Measurements from ENCODE around the gene LIMS1. TPM values are rescaled to one million over a fixed set of nuclear protein-coding genes. Genes with fewer than 3 reads are reported as not detected.
"Not testable (repeated sequence)": the region's sequence is repeated elsewhere in the genome, so short reads cannot be mapped to it uniquely, and the experiment has no call there.

LIMS1 gene
- polyA plus RNA-seq (2012; ENCODE audit: insufficient read depth, insufficient read length): 35.1 TPM

- peak; percentile 68 for DNase-seq (ENCODE audit: low read depth, low spot score)
- peak within 1 kb of the TSS; percentile 79 for H3K4me3 ChIP-seq (ENCODE audit: low read length)
These were observed at the start of gene LIMS1 for GRCh38 chr2:108533832-108534583. Gene LIMS1 (plus strand): TSS chr2:108534470. CDS start chr2:108534563, 93 bp downstream.

DNA sequence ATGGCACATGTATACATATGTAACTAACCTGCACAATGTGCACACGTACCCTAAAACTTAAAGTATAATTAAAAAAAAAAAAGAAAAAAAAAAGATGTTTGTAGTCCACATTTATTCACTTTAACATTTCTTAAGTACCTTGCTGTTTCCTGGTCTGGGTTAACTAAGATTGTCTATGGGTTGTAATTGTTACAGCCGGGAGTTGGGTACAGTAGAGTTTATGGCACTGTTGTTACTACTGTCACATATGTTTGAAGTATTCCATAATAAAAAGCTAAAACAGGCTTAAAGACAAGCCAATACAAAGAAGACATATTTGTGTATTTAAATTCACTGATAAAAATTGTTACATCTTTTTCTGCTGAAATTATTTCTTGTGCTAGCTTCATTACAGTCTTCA is 49.0 kb upstream of the LIMS1 start:
- no peak overlapping the region for H3K4me3 ChIP-seq (ENCODE audit: low read length)
- no peak for DNase-seq (ENCODE audit: low read depth, low spot score)

DNA sequence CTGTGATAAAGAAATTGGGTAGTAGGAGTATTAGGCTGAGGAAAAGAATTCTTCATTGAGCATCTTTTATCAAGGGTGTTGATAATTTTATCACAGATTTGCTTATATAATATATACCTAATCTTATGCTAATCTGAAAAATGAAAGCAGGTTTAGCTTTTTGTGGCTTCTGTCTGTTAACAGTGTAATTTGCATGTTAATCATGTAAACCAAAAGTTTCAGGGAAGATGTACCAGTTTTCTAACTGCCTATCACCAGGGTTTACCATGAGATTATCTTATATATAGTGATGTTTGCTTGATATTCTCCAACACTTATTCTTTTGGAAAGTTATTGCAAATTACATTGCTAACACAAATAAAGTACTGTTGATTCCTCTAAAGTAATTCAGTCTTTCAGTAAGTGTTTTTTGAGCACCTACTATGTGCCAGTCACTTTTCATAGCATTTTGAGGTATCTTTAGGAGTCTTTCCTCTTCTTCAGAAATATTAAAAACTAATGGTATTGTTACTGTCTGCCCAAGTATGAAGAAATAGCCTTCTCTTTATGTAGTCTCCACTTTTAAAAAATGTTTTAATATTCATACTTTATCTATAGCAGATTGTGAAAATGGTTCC is 43.7 kb upstream of the LIMS1 start:
- DNase-seq (ENCODE audit: low read depth, low spot score): no peak
- H3K4me3 ChIP-seq (ENCODE audit: low read length): no peak overlapping the region

GRCh38 chr2:108491848-108492247 is 42.4 kb upstream of the LIMS1 start:
- H3K4me3 ChIP-seq (ENCODE audit: low read length): no peak overlapping the region
- no peak for DNase-seq (ENCODE audit: low read depth, low spot score)

GRCh38 chr2:108492364-108492763 is 41.9 kb upstream of the LIMS1 start:
- DNase-seq (ENCODE audit: low read depth, low spot score): no peak
- H3K4me3 ChIP-seq (ENCODE audit: low read length): no peak overlapping the region

- DNase-seq (ENCODE audit: low read depth, low spot score); H3K4me3 ChIP-seq (ENCODE audit: low read length): not testable (repeated sequence)
These were observed 38.1 kb upstream of the LIMS1 start for GRCh38 chr2:108496167-108496566.

- not testable (repeated sequence) for DNase-seq (ENCODE audit: low read depth, low spot score); H3K4me3 ChIP-seq (ENCODE audit: low read length)
These were observed 26.6 kb upstream of the LIMS1 start for GRCh38 chr2:108507620-108508019.

GRCh38 chr2:108512431-108512830 is 21.8 kb upstream of the LIMS1 start:
- DNase-seq (ENCODE audit: low read depth, low spot score); H3K4me3 ChIP-seq (ENCODE audit: low read length): not testable (repeated sequence)

DNA sequence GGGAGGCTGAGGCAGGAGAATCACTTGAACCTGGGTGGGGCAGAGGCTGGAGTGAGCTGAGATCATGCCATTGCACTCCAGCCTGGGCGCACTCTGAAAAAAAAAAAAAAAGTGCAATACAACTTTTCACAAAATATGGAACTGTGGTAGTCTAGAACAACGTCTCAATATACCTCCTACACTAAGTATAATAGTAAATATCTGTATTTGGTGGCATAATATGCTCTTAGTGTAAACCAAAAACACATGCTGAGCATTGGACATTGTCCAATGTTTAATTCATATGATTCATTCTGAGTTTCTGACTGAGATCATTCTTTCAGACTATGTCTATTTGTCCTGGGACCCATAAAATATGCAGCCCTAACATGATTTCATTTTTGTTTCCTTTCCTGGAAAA is 19.8 kb upstream of the LIMS1 start:
- not testable (repeated sequence) for H3K4me3 ChIP-seq (ENCODE audit: low read length); DNase-seq (ENCODE audit: low read depth, low spot score)

- DNase-seq (ENCODE audit: low read depth, low spot score); H3K4me3 ChIP-seq (ENCODE audit: low read length): not testable (repeated sequence)
These were observed 9.6 kb upstream of the LIMS1 start for GRCh38 chr2:108524688-108525087.

DNA sequence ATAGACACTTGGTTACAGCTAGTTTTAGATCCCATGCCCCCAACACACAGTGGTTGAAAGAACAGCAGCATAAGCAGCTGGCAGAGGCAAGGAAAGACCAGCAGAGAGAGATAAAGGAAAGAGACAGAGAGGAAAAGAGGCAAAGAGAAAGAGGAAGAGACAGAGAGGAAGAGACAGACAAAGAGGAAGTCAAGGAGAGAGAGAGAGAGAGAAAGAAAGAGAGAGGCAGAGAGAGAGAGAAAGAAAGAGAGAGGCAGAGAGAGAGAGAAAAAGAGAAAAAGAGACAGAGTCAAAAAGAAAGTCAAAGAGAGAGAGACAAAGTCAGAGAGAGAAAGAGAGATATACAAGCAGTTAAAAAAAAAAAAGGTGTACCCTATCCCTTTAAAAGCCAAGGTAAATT is 9.0 kb upstream of the LIMS1 start:
- H3K4me3 ChIP-seq (ENCODE audit: low read length); DNase-seq (ENCODE audit: low read depth, low spot score): not testable (repeated sequence)

- no peak overlapping the region for H3K4me3 ChIP-seq (ENCODE audit: low read length)
- DNase-seq (ENCODE audit: low read depth, low spot score): no peak
These were observed 2.6 kb upstream of the LIMS1 start for GRCh38 chr2:108531674-108532055.

- H3K4me3 ChIP-seq (ENCODE audit: low read length): peak overlapping the region; percentile 79
- peak; percentile 9 for DNase-seq (ENCODE audit: low read depth, low spot score)
These were observed 500 bp downstream of the LIMS1 start for GRCh38 chr2:108534584-108535356.

DNA sequence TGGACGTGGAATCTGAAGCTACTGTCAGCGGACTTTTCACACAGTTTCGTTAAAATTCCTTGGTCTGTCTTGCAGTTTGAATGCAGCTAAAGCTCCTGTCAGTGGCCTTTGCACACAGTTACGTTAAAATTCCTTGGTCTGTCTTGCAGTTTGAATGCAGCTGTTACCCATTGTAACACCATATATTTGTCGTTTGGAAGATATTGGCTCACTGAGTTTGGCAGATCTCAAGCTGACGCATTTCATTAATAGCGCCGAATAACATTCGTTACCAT is 1.0 kb downstream of the LIMS1 start:
- DNase-seq (ENCODE audit: low read depth, low spot score): no peak
- peak overlapping the region; percentile 79 for H3K4me3 ChIP-seq (ENCODE audit: low read length)

DNA sequence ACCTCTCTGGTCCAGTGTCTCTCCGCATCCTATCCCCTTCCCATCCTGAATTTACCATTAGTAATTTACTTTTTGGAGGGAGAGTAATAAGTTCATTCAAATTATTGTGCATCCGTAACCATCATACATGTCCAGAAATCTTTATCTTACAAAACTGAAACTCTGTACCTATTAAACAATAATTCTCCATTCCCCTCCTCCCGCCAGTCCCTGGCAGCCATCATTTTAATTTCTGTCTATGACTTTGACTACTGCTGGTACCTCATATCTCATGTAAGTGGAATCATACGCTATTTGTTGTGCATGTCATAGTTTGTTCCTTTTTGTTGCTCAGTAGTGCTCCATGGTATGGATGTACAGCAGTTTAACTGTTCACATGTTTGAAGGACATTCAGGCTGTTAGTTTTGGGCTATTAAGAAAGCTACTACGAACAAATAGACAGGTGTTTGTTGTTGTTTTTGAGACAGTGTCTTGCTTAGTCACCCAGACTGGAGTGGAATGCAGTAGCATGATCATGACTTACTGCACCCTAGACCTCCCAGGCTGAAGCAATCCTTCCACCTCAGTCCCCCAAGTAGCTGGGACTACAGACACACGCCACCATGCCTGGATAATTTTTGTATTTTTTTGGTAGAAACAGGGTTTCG is 2.0 kb downstream of the LIMS1 start:
- no peak for DNase-seq (ENCODE audit: low read depth, low spot score)
- H3K4me3 ChIP-seq (ENCODE audit: low read length): no peak overlapping the region

DNA sequence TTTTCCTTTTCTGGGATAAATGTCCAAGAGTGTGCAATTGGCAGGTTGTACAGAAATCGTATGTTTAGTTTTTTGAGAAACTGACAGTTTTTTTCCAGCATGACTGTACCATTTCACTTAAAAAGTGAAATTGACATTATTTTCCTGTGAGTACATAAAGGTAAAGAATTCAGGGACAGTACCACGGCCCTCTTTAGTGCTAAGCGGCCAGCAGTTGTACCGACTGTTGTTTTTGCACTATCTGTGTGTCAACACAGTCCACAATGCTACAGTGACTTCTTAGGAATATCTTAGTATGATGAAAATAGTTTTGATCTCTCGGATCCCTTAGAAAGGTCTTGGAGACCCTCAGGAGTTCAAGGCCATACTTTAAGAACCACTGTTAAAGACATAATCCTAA is 2.6 kb downstream of the LIMS1 start:
- no peak for DNase-seq (ENCODE audit: low read depth, low spot score)
- H3K4me3 ChIP-seq (ENCODE audit: low read length): no peak overlapping the region

GRCh38 chr2:108538000-108538625 is 3.8 kb downstream of the LIMS1 start:
- DNase-seq (ENCODE audit: low read depth, low spot score): no peak
- H3K4me3 ChIP-seq (ENCODE audit: low read length): no peak overlapping the region

GRCh38 chr2:108541451-108541850 is 7.2 kb downstream of the LIMS1 start:
- H3K4me3 ChIP-seq (ENCODE audit: low read length): no peak overlapping the region
- no peak for DNase-seq (ENCODE audit: low read depth, low spot score)

- H3K4me3 ChIP-seq (ENCODE audit: low read length): no peak overlapping the region
- DNase-seq (ENCODE audit: low read depth, low spot score): peak; percentile 11
These were observed 7.8 kb downstream of the LIMS1 start for GRCh38 chr2:108542071-108542470.
